GM23338 (cell line): ENCODE results near the gene RTN4RL1. TPM values are rescaled to one million over a fixed set of nuclear protein-coding genes. Genes with fewer than 3 reads are reported as not detected.

Experiments
- ATAC-seq: fragments of 200-7000 bp; cut with Tn5 transposase; 3 replicates; pipeline ENCODE4 v1.9.1; 2020
- DNase-seq: peaks from one replicate; pipeline ENCODE4 v3.0.0-alpha.2; 2015; ENCODE audit warnings: low spot score
- H2AFZ ChIP-seq: fragments of 200-600 bp; sonication (generic); 2 replicates; pipeline ENCODE4 v1.8.0; 2016; ENCODE audit warnings: antibody characterized with exemption, mild to moderate bottlenecking, moderate library complexity
- H3F3A ChIP-seq: fragments of 200-600 bp; sonication (generic); replicated peaks from 2 replicates; pipeline ENCODE4 v1.8.0; 2017; ENCODE audit warnings: antibody characterized with exemption, mixed run types, low read depth
- H3K27ac ChIP-seq: fragments of 200-600 bp; sonication (generic); 2 replicates; pipeline ENCODE4 v1.6.1; 2016; ENCODE audit warnings: low read depth
- H3K27me3 ChIP-seq: fragments of 200-600 bp; sonication (generic); 2 replicates; pipeline ENCODE4 v1.8.0; 2016; ENCODE audit warnings: mild to moderate bottlenecking, mixed run types, moderate library complexity; ENCODE audit not compliant: insufficient read depth
- H3K36me3 ChIP-seq: fragments of 200-600 bp; sonication (generic); 2 replicates; pipeline ENCODE4 v1.8.0; 2016; ENCODE audit warnings: mild to moderate bottlenecking; ENCODE audit not compliant: insufficient read depth
- H3K4me1 ChIP-seq: fragments of 200-600 bp; sonication (generic); 2 replicates; pipeline ENCODE4 v1.8.0; 2016; ENCODE audit warnings: mild to moderate bottlenecking, moderate library complexity; ENCODE audit not compliant: insufficient read depth
- H3K4me2 ChIP-seq: fragments of 200-600 bp; sonication (generic); 2 replicates; pipeline ENCODE4 v1.7.1; 2017; ENCODE audit warnings: mixed run types
- H3K4me3 ChIP-seq: fragments of 200-600 bp; sonication (generic); 2 replicates; pipeline ENCODE4 v1.6.1; 2016; ENCODE audit warnings: mixed run types
- H3K79me2 ChIP-seq: fragments of 200-600 bp; sonication (generic); replicated peaks from 2 replicates; pipeline ENCODE4 v1.8.0; 2017; ENCODE audit warnings: mild to moderate bottlenecking; ENCODE audit not compliant: insufficient read depth
- H3K9me2 ChIP-seq: fragments of 200-600 bp; sonication (generic); 2 replicates; pipeline ENCODE4 v1.8.0; 2017; ENCODE audit not compliant: insufficient read depth
- H4K20me1 ChIP-seq: fragments of 200-600 bp; sonication (generic); replicated peaks from 2 replicates; pipeline ENCODE4 v1.8.0; 2017; ENCODE audit warnings: mild to moderate bottlenecking; ENCODE audit not compliant: insufficient read depth
- H3K27ac Mint-ChIP-seq: 2 replicates; pipeline ENCODE4 v1.8.0; 2020; ENCODE audit warnings: inconsistent platforms, mild to moderate bottlenecking, moderate library complexity, mixed read lengths
- H3K27me3 Mint-ChIP-seq: 3 replicates; pipeline ENCODE4 v1.8.0; 2022; ENCODE audit warnings: low read depth, mild to moderate bottlenecking, moderate library complexity, mixed read lengths, inconsistent platforms; ENCODE audit not compliant: insufficient read depth, poor library complexity
- H3K36me3 Mint-ChIP-seq: 3 replicates; pipeline ENCODE4 v1.8.0; 2021; ENCODE audit warnings: low read depth, mild to moderate bottlenecking, inconsistent platforms, moderate library complexity, mixed read lengths
- H3K4me1 Mint-ChIP-seq: 3 replicates; pipeline ENCODE4 v1.8.0; 2020; ENCODE audit warnings: mild to moderate bottlenecking, inconsistent platforms, mixed read lengths
- H3K4me3 Mint-ChIP-seq: 3 replicates; pipeline ENCODE4 v1.8.0; 2021; ENCODE audit warnings: moderate library complexity, mild to moderate bottlenecking, inconsistent platforms, mixed read lengths
- H3K9me3 Mint-ChIP-seq: 3 replicates; pipeline ENCODE4 v1.8.0; 2020; ENCODE audit warnings: moderate library complexity, mild to moderate bottlenecking, inconsistent platforms, mixed read lengths
- EZH2 ChIP-seq: fragments of 200-600 bp; sonication (generic); IDR thresholded peaks from one replicate; pipeline ENCODE4 v1.8.0; 2017; ENCODE audit warnings: antibody characterized with exemption, mild to moderate bottlenecking, low read depth; ENCODE audit not compliant: unreplicated experiment
- EZH2phosphoT487 ChIP-seq: fragments of 200-600 bp; sonication (generic); IDR thresholded peaks from one replicate; pipeline ENCODE4 v1.8.1; 2018; ENCODE audit warnings: antibody characterized with exemption; ENCODE audit not compliant: unreplicated experiment
- JUNB ChIP-seq: IDR thresholded peaks from one replicate; pipeline ENCODE4 v1.6.1; 2016; ENCODE audit warnings: antibody characterized with exemption; ENCODE audit not compliant: unreplicated experiment
- REST ChIP-seq: IDR thresholded peaks from one replicate; pipeline ENCODE4 v1.6.1; 2018; ENCODE audit warnings: antibody characterized with exemption; ENCODE audit not compliant: unreplicated experiment
- STAT1 ChIP-seq: IDR thresholded peaks from one replicate; pipeline ENCODE4 v1.6.1; 2016; ENCODE audit warnings: antibody characterized with exemption; ENCODE audit not compliant: unreplicated experiment
- ZNF114 ChIP-seq: fragments of 250-450 bp; sonication (Bioruptor Pico); IDR thresholded peaks from 2 replicates; pipeline ENCODE4 v1.5.0; 2020; ENCODE audit warnings: mild to moderate bottlenecking, moderate library complexity
- ZNF331 ChIP-seq: fragments of 250-450 bp; sonication (Bioruptor Pico); IDR thresholded peaks from 2 replicates; pipeline ENCODE4 v1.5.0; 2020; ENCODE audit warnings: low read depth, mild to moderate bottlenecking, moderate library complexity
- polyA plus RNA-seq: library from polyadenylated mRNA; unstranded; fragments of >200 nt; fragmentation: Nextera tagmentation; extraction: Ambion mirVana; gene quantifications from 2 replicates; pipeline ENCODE4 v1.2.1, GENCODE V29; 2016
- total RNA-seq: library from RNA; depleted of rRNA; stranded (reverse); fragments of >200 nt; shearing (Covaris generic); gene quantifications from 2 replicates; pipeline ENCODE4 v1.2.3, GENCODE V29; 2014
- TF ChIP-seq, protein P1 (sequence below), 2 experiments: fragments of 200-600 bp in 1 of 2; sonication (generic) in 1 of 2; conservative IDR thresholded peaks; 2 replicates each; pipeline versions ENCODE4 v1.5.1 to v1.6.1; 2016 to 2017; ENCODE audit warnings: antibody characterized with exemption in 2 of 2, low read depth in 2 of 2, mild to moderate bottlenecking in 2 of 2, moderate library complexity in 1 of 2
- TF ChIP-seq, protein P2 (sequence below): IDR thresholded peaks from 2 replicates; pipeline ENCODE4 v1.6.1; 2016; ENCODE audit warnings: antibody characterized with exemption

Gene RTN4RL1
- total and polyA plus RNA-seq, 2 experiments from 2014 or later: 0.17 TPM; not detected in 1

DNA sequence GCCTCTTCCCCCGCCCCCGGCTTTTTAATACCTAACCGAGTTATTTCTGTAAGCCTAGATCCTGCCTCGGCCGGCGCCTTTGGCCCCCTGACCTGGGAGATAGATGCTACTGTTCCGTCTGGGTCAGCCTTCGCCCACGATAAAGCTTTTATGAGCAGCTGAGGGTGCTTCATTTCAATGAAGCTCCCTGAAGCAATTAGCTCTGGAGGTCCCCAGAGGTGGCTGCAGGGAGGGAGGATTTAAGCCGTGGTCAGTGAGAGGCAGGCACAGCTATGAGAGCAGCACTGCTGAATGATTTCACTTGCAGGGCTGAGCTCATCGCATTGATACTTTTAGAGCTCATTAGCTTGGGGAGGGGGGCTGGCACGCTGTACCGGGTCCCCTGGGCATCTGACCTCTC lies 105.9 kb downstream of the RTN4RL1 start (continued):
- TF ChIP-seq, protein P1, sequence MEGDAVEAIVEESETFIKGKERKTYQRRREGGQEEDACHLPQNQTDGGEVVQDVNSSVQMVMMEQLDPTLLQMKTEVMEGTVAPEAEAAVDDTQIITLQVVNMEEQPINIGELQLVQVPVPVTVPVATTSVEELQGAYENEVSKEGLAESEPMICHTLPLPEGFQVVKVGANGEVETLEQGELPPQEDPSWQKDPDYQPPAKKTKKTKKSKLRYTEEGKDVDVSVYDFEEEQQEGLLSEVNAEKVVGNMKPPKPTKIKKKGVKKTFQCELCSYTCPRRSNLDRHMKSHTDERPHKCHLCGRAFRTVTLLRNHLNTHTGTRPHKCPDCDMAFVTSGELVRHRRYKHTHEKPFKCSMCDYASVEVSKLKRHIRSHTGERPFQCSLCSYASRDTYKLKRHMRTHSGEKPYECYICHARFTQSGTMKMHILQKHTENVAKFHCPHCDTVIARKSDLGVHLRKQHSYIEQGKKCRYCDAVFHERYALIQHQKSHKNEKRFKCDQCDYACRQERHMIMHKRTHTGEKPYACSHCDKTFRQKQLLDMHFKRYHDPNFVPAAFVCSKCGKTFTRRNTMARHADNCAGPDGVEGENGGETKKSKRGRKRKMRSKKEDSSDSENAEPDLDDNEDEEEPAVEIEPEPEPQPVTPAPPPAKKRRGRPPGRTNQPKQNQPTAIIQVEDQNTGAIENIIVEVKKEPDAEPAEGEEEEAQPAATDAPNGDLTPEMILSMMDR (conservative IDR thresholded peaks at IDR 0.05; ENCODE audit: low read depth in 2 of 2): no peak
- TF ChIP-seq EZH2: no peak
- no peak for TF ChIP-seq EZH2phosphoT487
- no peak for TF ChIP-seq STAT1
- no peak for TF ChIP-seq JUNB
- TF ChIP-seq REST: no peak

- no peaks in the 10 kb centered on the region for H3K9me2 ChIP-seq
- no peak overlapping the region for H2AFZ ChIP-seq
- Mint-ChIP-seq H3K36me3 (no peaks in the 10 kb centered on the region), H3K4me3 (no peak overlapping the region), H3K4me1 (peaks cover 4% of the 10 kb centered on the region; the same call in 2 of the 3 replicates), H3K9me3 (no peaks in the 10 kb centered on the region), H3K27me3 (peaks cover 23% of the 10 kb centered on the region), H3K27ac (no peak overlapping the region)
- no peak overlapping the region for H3K4me3 ChIP-seq
- no peaks in the 10 kb centered on the region for H3K36me3 ChIP-seq
- no peak for TF ChIP-seq REST
- no peak for TF ChIP-seq JUNB
- TF ChIP-seq, protein P2, sequence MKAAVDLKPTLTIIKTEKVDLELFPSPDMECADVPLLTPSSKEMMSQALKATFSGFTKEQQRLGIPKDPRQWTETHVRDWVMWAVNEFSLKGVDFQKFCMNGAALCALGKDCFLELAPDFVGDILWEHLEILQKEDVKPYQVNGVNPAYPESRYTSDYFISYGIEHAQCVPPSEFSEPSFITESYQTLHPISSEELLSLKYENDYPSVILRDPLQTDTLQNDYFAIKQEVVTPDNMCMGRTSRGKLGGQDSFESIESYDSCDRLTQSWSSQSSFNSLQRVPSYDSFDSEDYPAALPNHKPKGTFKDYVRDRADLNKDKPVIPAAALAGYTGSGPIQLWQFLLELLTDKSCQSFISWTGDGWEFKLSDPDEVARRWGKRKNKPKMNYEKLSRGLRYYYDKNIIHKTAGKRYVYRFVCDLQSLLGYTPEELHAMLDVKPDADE: no peak
- no peak for TF ChIP-seq ZNF331 (CRISPR knock-in tag)
- TF ChIP-seq ZNF114 (CRISPR knock-in tag): no peak
- H3K27me3 ChIP-seq: peaks cover 4% of the 10 kb centered on the region; the same call in 1 of the 2 replicates
- H4K20me1 ChIP-seq: 0 out of 2 replicates have a peak, but pooled peaks cover 4% of the 10 kb centered on the region
- H3K27ac ChIP-seq: no peak overlapping the region
- ATAC-seq (no peak), DNase-seq (no peak)
- no peaks in the 10 kb centered on the region for H3F3A ChIP-seq
- no peak overlapping the region for H3K4me2 ChIP-seq
- no peaks in the 10 kb centered on the region for H3K79me2 ChIP-seq
- no peaks in the 10 kb centered on the region for H3K4me1 ChIP-seq
Observed at GRCh38 chr17:1918346-1919162, 106.6 kb downstream of the RTN4RL1 start.
